Ammon's horn (tissue), 1 donor: ENCODE results near the gene FAM170B.
A peak's percentile ranks its signal among the peaks of the same experiment; 100 is the strongest.

Experiments
- DNase-seq: peaks from one replicate; pipeline ENCODE4 v3.0.0-alpha.2; 2016; ENCODE audit warnings: low spot score

The FAM170B gene

GRCh38 chr10:49169776-49170175, 36.0 kb upstream of the FAM170B start:
- DNase-seq = no peak

- DNase-seq = no peak
Measured at GRCh38 chr10:49168831-49169500, 35.1 kb upstream of the FAM170B start.

GRCh38 chr10:49168171-49168540, 34.3 kb upstream of the FAM170B start:
- DNase-seq = no peak

DNA sequence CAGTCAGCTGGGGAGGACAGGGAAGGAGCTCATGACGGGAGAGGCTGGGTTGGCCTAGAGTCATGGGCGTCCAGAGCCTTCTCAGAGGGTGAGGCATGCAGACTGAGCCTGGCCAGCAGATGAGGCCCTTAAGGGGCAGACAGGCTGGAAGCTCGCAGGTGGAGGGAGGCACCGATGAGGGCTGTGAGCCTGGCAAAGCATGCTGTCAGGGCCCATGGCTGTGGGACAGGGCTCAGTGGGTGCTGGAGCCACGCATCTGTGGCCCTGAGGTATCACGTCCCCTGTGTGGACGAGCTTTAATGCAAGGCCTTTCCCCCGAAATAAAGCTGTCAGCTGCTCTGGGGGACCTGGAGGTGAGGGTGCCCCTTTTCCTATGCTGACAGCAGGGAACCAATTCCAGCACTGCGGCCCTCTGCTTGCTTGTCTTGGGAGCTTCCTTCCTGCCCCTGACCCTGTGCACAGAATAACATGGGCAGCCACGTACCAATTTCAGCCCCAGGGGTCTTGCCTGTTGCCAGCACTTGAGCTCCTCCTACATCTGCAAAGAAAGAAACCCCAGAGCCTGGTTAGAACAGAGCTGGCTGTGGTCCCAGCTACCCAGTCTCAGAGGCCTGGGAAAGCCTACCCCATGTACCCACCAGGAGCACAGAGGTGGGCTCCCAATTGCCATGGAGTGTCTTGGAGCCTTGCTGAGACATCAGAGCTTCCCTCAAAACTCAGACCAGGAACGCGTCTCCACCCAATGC, 33.8 kb upstream of the FAM170B start:
- no peak for DNase-seq

- DNase-seq = no peak
Measured at GRCh38 chr10:49166484-49167400, 32.9 kb upstream of the FAM170B start.

DNA sequence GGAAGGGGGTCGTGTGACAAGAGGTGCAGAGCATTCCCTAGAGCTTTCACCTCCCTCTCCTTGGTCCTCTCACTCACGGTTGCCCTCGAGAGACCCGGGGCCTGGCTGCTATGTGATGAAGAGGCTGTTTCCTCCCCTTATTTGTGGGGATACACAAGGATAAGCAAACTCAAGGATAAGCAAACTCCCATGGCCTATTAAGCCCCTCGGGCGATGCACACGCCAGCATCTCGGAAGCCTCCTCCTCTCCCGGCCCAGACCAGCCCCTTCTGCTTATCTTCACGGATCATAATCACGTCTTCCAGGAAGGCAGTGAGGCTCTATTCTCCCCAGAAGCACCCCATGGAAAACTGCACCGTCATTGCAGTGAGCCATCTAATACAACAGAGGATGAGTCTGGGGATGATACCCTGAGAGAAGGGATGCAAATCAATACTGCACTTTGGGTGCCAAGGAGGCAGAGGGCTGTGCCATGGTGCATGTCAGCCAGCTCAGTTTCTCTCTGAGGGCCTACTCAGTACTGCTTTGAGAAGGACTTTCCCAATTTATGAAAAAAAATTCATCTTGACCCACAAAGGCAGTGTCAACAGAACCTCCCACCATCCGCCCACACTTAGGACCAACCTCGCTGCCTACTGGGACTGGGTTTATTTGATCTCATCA, 32.1 kb upstream of the FAM170B start:
- no peak for DNase-seq

DNA sequence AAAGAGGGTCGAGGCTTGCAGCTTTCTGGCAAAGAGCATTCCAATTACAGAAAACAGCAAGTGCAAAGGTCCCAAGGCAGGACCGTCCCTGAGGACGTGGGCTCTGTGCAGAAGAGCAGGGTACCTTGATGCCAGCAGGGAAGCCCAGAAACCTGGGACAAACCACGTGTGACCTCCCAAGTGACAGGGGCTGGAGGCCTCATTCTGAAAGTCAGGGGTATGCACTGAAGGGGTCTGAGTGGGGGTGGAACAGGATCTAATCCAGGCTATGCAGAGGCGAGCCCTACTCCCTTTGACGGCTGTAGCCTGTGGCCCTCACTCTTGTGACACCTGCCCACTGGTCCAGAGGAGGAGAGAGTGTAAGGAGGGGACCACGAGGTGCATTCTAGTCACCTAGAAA, 31.4 kb upstream of the FAM170B start:
- no peak for DNase-seq

GRCh38 chr10:49164559-49165188, 30.9 kb upstream of the FAM170B start:
- DNase-seq = peak; percentile 58

GRCh38 chr10:49163741-49164140, 29.9 kb upstream of the FAM170B start:
- DNase-seq = no peak

- DNase-seq = no peak
Measured at GRCh38 chr10:49162761-49163310, 29.0 kb upstream of the FAM170B start.

- no peak for DNase-seq
Measured at GRCh38 chr10:49162063-49162462, 28.2 kb upstream of the FAM170B start.

DNA sequence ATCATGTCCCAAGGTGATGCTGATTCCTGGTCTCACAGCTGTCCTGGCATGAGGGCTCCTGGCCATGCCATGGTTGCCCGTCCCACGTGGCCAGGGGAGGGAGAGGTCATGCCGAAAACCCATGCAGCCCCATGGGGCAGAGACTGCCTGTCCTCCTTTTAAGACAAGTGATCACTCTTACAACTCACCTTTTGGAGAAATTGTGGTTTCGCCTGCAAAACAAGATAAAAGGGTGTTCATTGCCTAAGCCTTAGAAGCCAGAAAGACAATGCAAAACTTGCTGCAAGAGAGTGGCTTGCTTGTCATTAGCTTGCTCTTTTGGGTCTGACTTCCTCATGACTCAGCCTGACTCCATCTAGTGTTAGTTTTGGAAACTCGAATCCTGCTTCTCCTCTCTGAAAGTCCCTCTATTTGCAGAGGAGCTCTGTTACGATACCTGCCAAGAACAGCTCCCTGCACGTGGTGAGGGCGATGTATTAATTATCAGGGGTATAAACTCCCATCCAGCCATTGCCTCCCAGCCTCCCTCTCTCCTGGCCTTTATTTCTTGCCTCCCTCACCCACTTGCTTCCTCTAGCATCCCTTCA, 27.7 kb upstream of the FAM170B start:
- DNase-seq = peak; percentile 72

DNA sequence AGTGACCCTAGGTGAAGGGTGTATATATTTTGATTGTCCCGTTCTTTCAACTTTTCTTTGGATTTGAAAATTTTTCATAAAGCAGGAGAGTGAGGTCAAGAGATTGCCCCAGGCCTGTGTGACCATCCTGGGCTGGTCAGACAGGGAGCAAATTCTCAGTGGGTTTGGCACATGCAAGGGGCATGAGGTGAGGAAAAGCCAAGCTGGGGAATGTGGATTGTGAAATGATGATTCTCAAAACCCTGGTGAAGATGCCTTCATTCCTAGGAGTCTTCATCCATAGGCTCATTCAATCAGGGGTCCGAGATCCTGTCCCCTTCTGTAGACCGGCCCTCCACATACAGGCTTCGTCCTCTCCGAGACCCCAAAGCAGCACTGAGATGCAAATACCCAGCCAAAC, 27.0 kb upstream of the FAM170B start:
- no peak for DNase-seq

GRCh38 chr10:49160110-49160509, 26.3 kb upstream of the FAM170B start:
- no peak for DNase-seq

DNA sequence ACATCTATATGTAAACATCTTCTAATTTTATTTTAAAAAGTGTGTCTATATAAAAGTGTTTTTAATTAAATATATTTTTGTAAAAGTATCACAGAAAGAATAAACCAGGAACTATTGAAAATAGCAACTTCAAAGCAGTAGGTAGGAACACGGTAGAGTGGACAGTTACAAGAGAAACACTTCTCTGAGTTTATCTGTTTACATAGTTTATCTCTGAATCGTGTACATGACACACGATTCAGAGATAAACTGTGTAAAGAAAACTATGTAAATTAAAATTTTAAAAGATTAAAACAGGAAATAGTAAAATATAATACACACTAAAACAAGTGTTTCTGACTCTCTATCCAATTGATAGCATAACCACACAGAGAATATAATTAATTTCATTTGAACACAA, 25.1 kb upstream of the FAM170B start:
- no peak for DNase-seq

DNA sequence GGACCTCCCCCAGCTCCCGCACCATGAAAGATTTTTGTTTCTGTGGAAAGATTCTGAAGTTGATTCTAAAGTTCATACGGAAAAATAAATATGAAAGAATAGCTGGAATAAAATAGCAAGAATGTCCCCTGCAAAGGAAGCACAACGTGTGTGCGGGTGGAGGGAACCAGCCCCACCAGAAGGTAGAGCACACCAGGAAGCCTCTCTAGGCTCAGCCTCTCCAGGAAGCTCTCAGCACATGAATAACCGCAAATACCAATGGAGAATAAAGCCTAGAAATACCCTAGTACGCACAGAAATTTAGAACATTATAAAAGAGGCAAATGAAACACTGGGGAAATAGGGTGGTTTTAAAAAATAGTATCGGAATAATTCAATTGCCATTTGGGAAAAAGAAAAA, 24.6 kb upstream of the FAM170B start:
- no peak for DNase-seq

DNA sequence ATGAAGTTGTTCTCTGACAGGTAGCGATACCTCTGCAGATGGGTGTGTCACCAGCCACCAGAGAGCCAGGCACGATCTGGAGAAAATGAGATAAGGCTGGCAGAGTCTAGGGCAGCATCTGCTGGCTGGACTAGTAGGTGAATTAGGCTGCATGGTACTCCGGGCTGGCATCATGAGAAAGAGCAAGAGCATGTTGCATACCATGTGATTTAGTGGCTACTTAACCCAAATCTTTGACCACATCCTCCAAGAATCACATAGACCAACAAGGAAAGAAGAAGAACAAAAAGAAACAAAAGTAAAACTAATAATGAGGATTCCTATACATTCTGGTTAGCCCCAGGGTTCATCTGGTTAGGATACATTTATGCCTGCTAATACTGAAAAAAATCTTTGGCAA, 23.4 kb upstream of the FAM170B start:
- DNase-seq = no peak

- DNase-seq = no peak
Measured at GRCh38 chr10:49154641-49155040, 20.8 kb upstream of the FAM170B start.

DNA sequence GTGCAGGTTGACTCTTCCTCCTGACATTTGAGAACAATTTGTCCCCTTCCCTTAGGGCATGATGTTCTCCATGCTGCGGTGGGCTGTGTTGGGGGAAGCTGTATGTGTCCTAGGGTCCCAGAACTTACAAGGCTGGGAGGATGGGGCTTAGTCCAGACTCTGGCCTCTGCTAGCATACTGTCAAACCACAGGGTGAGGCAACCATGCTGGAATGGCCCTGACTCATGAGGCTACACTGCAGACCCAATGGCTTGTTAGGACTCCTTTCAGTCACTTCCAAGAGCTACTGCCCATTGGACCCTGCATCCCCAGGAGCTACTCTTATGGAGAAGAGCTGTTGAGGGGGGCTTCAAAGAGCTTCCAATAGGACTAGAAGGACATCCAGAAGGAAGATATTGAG, 20.1 kb upstream of the FAM170B start:
- DNase-seq = no peak

GRCh38 chr10:49153115-49153514, 19.3 kb upstream of the FAM170B start:
- DNase-seq = no peak

DNA sequence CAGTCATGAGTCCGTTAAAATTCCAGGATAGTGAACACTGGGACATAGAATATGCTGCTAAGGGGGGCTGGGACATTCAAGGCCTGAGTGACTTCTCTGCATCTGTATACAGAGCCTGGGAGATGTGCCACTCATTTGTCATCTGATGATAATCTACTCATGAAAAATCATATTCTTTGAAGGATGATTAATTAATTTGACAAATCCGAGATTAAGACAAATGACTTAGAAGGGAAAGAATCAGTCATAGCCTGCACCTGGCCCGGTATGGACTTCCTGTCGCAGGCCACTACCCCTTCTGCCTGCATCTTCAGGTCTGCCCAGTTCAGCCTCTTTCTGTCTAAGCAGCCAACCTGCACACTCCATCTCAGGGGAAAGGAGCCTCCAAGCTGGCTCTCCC, 18.8 kb upstream of the FAM170B start:
- no peak for DNase-seq
